ENCODE results near the gene PLCL1.

The PLCL1 gene

GRCh38 chr2:197927994-197928393 is 123.6 kb downstream of the PLCL1 start:
- DNase-seq (ENCODE audit: low read depth): no peak

- no peak for DNase-seq (ENCODE audit: low read depth)
Observed at GRCh38 chr2:197929008-197929885, 124.9 kb downstream of the PLCL1 start.

- DNase-seq (ENCODE audit: low read depth): no peak
Observed at GRCh38 chr2:197929886-197930227, 125.5 kb downstream of the PLCL1 start.

- no peak for DNase-seq (ENCODE audit: low read depth)
Observed at GRCh38 chr2:197930570-197931278, 126.3 kb downstream of the PLCL1 start.

GRCh38 chr2:197931661-197932312 is 127.4 kb downstream of the PLCL1 start:
- DNase-seq (ENCODE audit: low read depth): no peak

- no peak for DNase-seq (ENCODE audit: low read depth)
Observed at GRCh38 chr2:197932374-197932773, 128.0 kb downstream of the PLCL1 start.

GRCh38 chr2:197934261-197934933 is 130.0 kb downstream of the PLCL1 start:
- DNase-seq (ENCODE audit: low read depth): no peak

- DNase-seq (ENCODE audit: low read depth): no peak
Observed at GRCh38 chr2:197934934-197935289, 130.5 kb downstream of the PLCL1 start.

- no peak for DNase-seq (ENCODE audit: low read depth)
Observed at GRCh38 chr2:197937814-197938213, 133.4 kb downstream of the PLCL1 start.

GRCh38 chr2:197938555-197938954 is 134.2 kb downstream of the PLCL1 start:
- DNase-seq (ENCODE audit: low read depth): no peak

GRCh38 chr2:197939787-197940186 is 135.4 kb downstream of the PLCL1 start:
- no peak for DNase-seq (ENCODE audit: low read depth)

- DNase-seq (ENCODE audit: low read depth): no peak
Observed at GRCh38 chr2:197940382-197940781, 136.0 kb downstream of the PLCL1 start.

- no peak for DNase-seq (ENCODE audit: low read depth)
Observed at GRCh38 chr2:197941715-197942114, 137.3 kb downstream of the PLCL1 start.

GRCh38 chr2:197943731-197944130 is 139.3 kb downstream of the PLCL1 start:
- no peak for DNase-seq (ENCODE audit: low read depth)

GRCh38 chr2:197944416-197945096 is 140.2 kb downstream of the PLCL1 start:
- DNase-seq (ENCODE audit: low read depth): no peak

- no peak for DNase-seq (ENCODE audit: low read depth)
Observed at GRCh38 chr2:197946562-197946961, 142.2 kb downstream of the PLCL1 start.

GRCh38 chr2:197947219-197947757 is 142.9 kb downstream of the PLCL1 start:
- DNase-seq (ENCODE audit: low read depth): no peak

GRCh38 chr2:197949224-197949623 is 144.8 kb downstream of the PLCL1 start:
- no peak for DNase-seq (ENCODE audit: low read depth)

GRCh38 chr2:197950006-197950405 is 145.6 kb downstream of the PLCL1 start:
- DNase-seq (ENCODE audit: low read depth): no peak

GRCh38 chr2:197950724-197951123 is 146.3 kb downstream of the PLCL1 start:
- DNase-seq (ENCODE audit: low read depth): no peak

- DNase-seq (ENCODE audit: low read depth): no peak
Observed at GRCh38 chr2:197952540-197953202, 148.3 kb downstream of the PLCL1 start.
